Hepatocyte (in vitro differentiated cells): ENCODE measurements around the gene GPR141.

ENCODE experiments used
- CTCF ChIP-seq: fragments of 200-600 bp; sonication (generic); IDR thresholded peaks from 2 replicates; pipeline ENCODE4 v1.5.1; 2016; ENCODE audit warnings: antibody characterized with exemption, mild to moderate bottlenecking; ENCODE audit not compliant: poor library complexity
- EZH2 ChIP-seq: fragments of 200-600 bp; sonication (generic); IDR thresholded peaks from 2 replicates; pipeline ENCODE4 v1.6.1; 2016; ENCODE audit warnings: antibody characterized with exemption, mild to moderate bottlenecking, borderline replicate concordance

GRCh38 chr7:37645282-37646050 is 38.1 kb upstream of the GPR141 start:
- no peak for TF ChIP-seq CTCF
- TF ChIP-seq EZH2: no peak
